Vagina (tissue), 2 donors: ENCODE results near the gene UCMA.

Source experiments
- CTCF ChIP-seq, 3 experiments: fragments of 450-650 bp in 2 of 3; fragments of 200-600 bp in 1 of 3; sonication (generic) in 1 of 3; IDR thresholded peaks; one replicate each; pipeline ENCODE4 v1.5.1; 2017 to 2019; ENCODE audit warnings: antibody characterized with exemption in 3 of 3, mild to moderate bottlenecking in 2 of 3, moderate library complexity in 2 of 3
- POLR2A ChIP-seq, 2 donors: fragments of 450-650 bp; IDR thresholded peaks; one replicate each; pipeline ENCODE4 v1.6.1; 2017; ENCODE audit warnings: antibody characterized with exemption in 2 of 2, mild to moderate bottlenecking in 2 of 2, moderate library complexity in 2 of 2

GRCh38 chr10:13241613-13242012 lies 7.4 kb upstream of the UCMA start:
- no peak for TF ChIP-seq CTCF (IDR thresholded peaks at IDR 0.05)
- TF ChIP-seq POLR2A (IDR thresholded peaks at IDR 0.05), result no peak
